SK-N-SH (cell line): Measurements from ENCODE around the gene UBAP2L. TPM values are rescaled to one million over a fixed set of nuclear protein-coding genes. Genes with fewer than 3 reads are reported as not detected.

Source experiments
- CTCF ChIA-PET: fragments of 300-600, 350-600 bp; formaldehyde crosslinking; extraction: SDS; loops from one replicate; lab custom pipeline; 2021; lab: Yijun Ruan, JAX
- POLR2A ChIA-PET: fragments of 350-600 bp; sonication (Branson Sonifier 250); formaldehyde crosslinking; extraction: SDS; loops from one replicate; lab custom pipeline; 2020; ENCODE audit warnings: antibody characterized with exemption, inconsistent platforms; lab: Yijun Ruan, JAX
- DNase-seq: peaks from one replicate; pipeline ENCODE4 v3.0.0; 2012
- H2AFZ ChIP-seq: fragments of 200-600 bp; sonication (generic); 2 replicates; pipeline ENCODE4 v1.8.1; 2016; ENCODE audit warnings: antibody characterized with exemption, mild to moderate bottlenecking, low read depth
- H3F3A ChIP-seq: fragments of 200-600 bp; sonication (generic); replicated peaks from 2 replicates; pipeline ENCODE3; 2016; ENCODE audit warnings: antibody characterized with exemption, mild to moderate bottlenecking; ENCODE audit not compliant: insufficient read depth
- H3K27ac ChIP-seq, 2 experiments: fragments of 200-500 bp in 1 of 2; fragments of 200-600 bp in 1 of 2; sonication (Bioruptor generic) in 1 of 2; sonication (generic), shearing (Covaris generic) in 1 of 2; 2 replicates each; pipeline versions ENCODE4 v1.5.1 to v1.6.1; 2014 to 2016; ENCODE audit warnings: low read depth in 2 of 2, inconsistent platforms in 1 of 2, low read length in 1 of 2, mild to moderate bottlenecking in 1 of 2, mixed read lengths in 1 of 2
- H3K27me3 ChIP-seq: fragments of 200-600 bp; sonication (generic), shearing (Covaris generic); 2 replicates; pipeline ENCODE4 v1.6.1; 2016; ENCODE audit warnings: mixed run types; ENCODE audit not compliant: insufficient read depth
- H3K36me3 ChIP-seq, 2 experiments: fragments of 200-500 bp in 1 of 2; fragments of 200-600 bp in 1 of 2; sonication (Bioruptor generic) in 1 of 2; sonication (generic) in 1 of 2; replicated peaks in 1 of 2; 2 replicates each; pipeline versions ENCODE3 to v1.5.1; 2014 to 2016; ENCODE audit warnings: low read length in 1 of 2, mild to moderate bottlenecking in 1 of 2; ENCODE audit not compliant: insufficient read depth in 2 of 2, control insufficient read depth in 1 of 2
- H3K4me1 ChIP-seq, 2 experiments: fragments of 200-500 bp in 1 of 2; fragments of 200-600 bp in 1 of 2; sonication (Bioruptor generic) in 1 of 2; sonication (generic), shearing (Covaris generic) in 1 of 2; 2 replicates each; pipeline versions ENCODE4 v1.5.1 to v1.6.1; 2014 to 2016; ENCODE audit warnings: low read depth in 1 of 2, low read length in 1 of 2, mixed run types in 1 of 2; ENCODE audit not compliant: insufficient read depth in 2 of 2, control insufficient read depth in 1 of 2
- H3K4me2 ChIP-seq: fragments of 200-600 bp; sonication (generic), shearing (Covaris generic); 2 replicates; pipeline ENCODE4 v1.6.1; 2017; ENCODE audit warnings: mixed run types
- H3K4me3 ChIP-seq, 2 experiments: fragments of 200-500 bp in 1 of 2; fragments of 200-600 bp in 1 of 2; sonication (Bioruptor generic) in 1 of 2; sonication (generic), shearing (Covaris generic) in 1 of 2; 2 replicates each; pipeline versions ENCODE4 v1.5.1 to v1.8.1; 2014 to 2016; ENCODE audit warnings: low read depth in 2 of 2, inconsistent platforms in 1 of 2, low read length in 1 of 2, mild to moderate bottlenecking in 1 of 2, mixed read lengths in 1 of 2, moderate library complexity in 1 of 2
- H3K79me2 ChIP-seq: fragments of 200-600 bp; sonication (generic); 2 replicates; pipeline ENCODE4 v1.8.1; 2017; ENCODE audit warnings: mild to moderate bottlenecking; ENCODE audit not compliant: insufficient read depth
- H3K9ac ChIP-seq: fragments of 200-600 bp; sonication (generic); 2 replicates; pipeline ENCODE4 v1.6.1; 2017; ENCODE audit warnings: mixed run types
- H3K9me2 ChIP-seq: fragments of 200-600 bp; sonication (generic); 2 replicates; pipeline ENCODE4 v1.6.1; 2017; ENCODE audit warnings: mixed run types
- H3K9me3 ChIP-seq: fragments of 200-600 bp; sonication (generic); 2 replicates; pipeline ENCODE4 v1.6.1; 2017; ENCODE audit warnings: mixed run types, mild to moderate bottlenecking, moderate library complexity
- H4K20me1 ChIP-seq: fragments of 200-600 bp; sonication (generic); 2 replicates; pipeline ENCODE4 v1.6.1; 2017; ENCODE audit warnings: mild to moderate bottlenecking, mixed run types; ENCODE audit not compliant: insufficient read depth
- CHD2 ChIP-seq: fragments of 150-350 bp; IDR thresholded peaks from 2 replicates; pipeline ENCODE4 v1.6.1; 2018; ENCODE audit warnings: low read length; ENCODE audit not compliant: partially characterized antibody
- CTCF ChIP-seq: fragments of 200-600 bp; sonication (generic); IDR thresholded peaks from 2 replicates; pipeline ENCODE4 v1.6.1; 2017; ENCODE audit warnings: antibody characterized with exemption, mild to moderate bottlenecking, moderate library complexity
- EP300 ChIP-seq, 2 experiments: IDR thresholded peaks; 2 replicates each; pipeline versions ENCODE4 v1.4.0 to v1.6.1; 2012; ENCODE audit warnings: borderline replicate concordance in 1 of 2, low read depth in 1 of 2, low read length in 1 of 2
- FOXJ3 ChIP-seq: sonication (generic); formaldehyde crosslinking; IDR thresholded peaks from 2 replicates; pipeline ENCODE4 v1.5.1; 2020; ENCODE audit warnings: mild to moderate bottlenecking, missing genetic modification reagents
- FOXM1 ChIP-seq: IDR thresholded peaks from 2 replicates; pipeline ENCODE4 v1.4.0; 2012; ENCODE audit warnings: low read depth, mild to moderate bottlenecking
- GATA2 ChIP-seq: sonication (generic); formaldehyde crosslinking; IDR thresholded peaks from 2 replicates; pipeline ENCODE4 v1.5.0; 2020; ENCODE audit warnings: mild to moderate bottlenecking, missing genetic modification reagents
- IRF3 ChIP-seq: fragments of 150-350 bp; IDR thresholded peaks from 2 replicates; pipeline ENCODE4 v1.6.1; 2016; ENCODE audit warnings: mild to moderate bottlenecking, low read depth, low read length
- JUND ChIP-seq: IDR thresholded peaks from 2 replicates; pipeline ENCODE4 v1.4.0; 2012
- MEF2A ChIP-seq: IDR thresholded peaks from 2 replicates; pipeline ENCODE4 v1.4.0; 2012; ENCODE audit warnings: low read depth, borderline replicate concordance
- NFIC ChIP-seq: IDR thresholded peaks from 2 replicates; pipeline ENCODE4 v1.4.0; 2012; ENCODE audit warnings: borderline replicate concordance
- NRF1 ChIP-seq: IDR thresholded peaks from 2 replicates; pipeline ENCODE4 v1.6.1; 2012; ENCODE audit warnings: low read depth, mild to moderate bottlenecking, low read length
- REST ChIP-seq: IDR thresholded peaks from 2 replicates; pipeline ENCODE4 v1.6.1; 2012; ENCODE audit warnings: mild to moderate bottlenecking, low read depth, low read length, moderate library complexity
- RXRA ChIP-seq: IDR thresholded peaks from 2 replicates; pipeline ENCODE4 v1.4.0; 2012; ENCODE audit warnings: low read depth, mild to moderate bottlenecking, borderline replicate concordance
- SIN3A ChIP-seq: IDR thresholded peaks from 2 replicates; pipeline ENCODE4 v1.6.1; 2012; ENCODE audit warnings: low read depth, mild to moderate bottlenecking, low read length, moderate library complexity, borderline replicate concordance
- USF2 ChIP-seq: fragments of 150-350 bp; IDR thresholded peaks from 2 replicates; pipeline ENCODE4 v1.6.1; 2017; ENCODE audit warnings: antibody characterized with exemption, low read length, low read depth, borderline replicate concordance
- ZBTB33 ChIP-seq: IDR thresholded peaks from 2 replicates; pipeline ENCODE4 v1.4.0; 2012; ENCODE audit warnings: low read depth, borderline replicate concordance
- WGBS: methylation state at CpG from one replicate; pipeline ENCODE4 v1.1.6; 2017; ENCODE audit warnings: low lambda C conversion rate; 5-methylcytosine and 5-hydroxymethylcytosine counted together
- polyA plus RNA-seq, 3 experiments: library from polyadenylated mRNA; depleted of rRNA; stranded (reverse); fragments of >200 nt; gene quantifications; 2 replicates each; pipeline ENCODE4 v1.2.3, GENCODE V29; 2012

Gene UBAP2L
- polyA plus RNA-seq, 1 of the 3 experiments (the other 2 are of a cell fraction): 161 TPM

GRCh38 chr1:154192476-154192875 lies 28.3 kb upstream of the UBAP2L start:
- Histone ChIP-seq H3K79me2 (no peaks in the 10 kb centered on the region), H2AFZ (no peak overlapping the region), H3F3A (no peaks in the 10 kb centered on the region), H3K4me1 (no peaks in the 10 kb centered on the region; a peak in 1 of 4 replicates), H3K27ac (no peak overlapping the region), H3K9ac (no peak overlapping the region), H3K9me2 (no peaks in the 10 kb centered on the region), H3K4me2 (no peak overlapping the region), H3K9me3 (no peaks in the 10 kb centered on the region), H4K20me1 (no peaks in the 10 kb centered on the region), H3K27me3 (no peaks in the 10 kb centered on the region), H3K4me3 (no peak overlapping the region), H3K36me3 (no peaks in the 10 kb centered on the region)
- 41% methylated on average over 3 of the region's 3 CpGs for WGBS
- ChIA-PET CTCF (interaction anchor here (1.3 kb wide), 1 partner anchor 79 kb away, joined by 3 read pairs; no protein-coding TSS in a partner anchor), POLR2A (interaction anchor here (1.6 kb wide), 1 partner anchor 10 kb away, joined by 4 read pairs; no protein-coding TSS in a partner anchor)
- no peak for TF ChIP-seq EP300 (IDR thresholded peaks at IDR 0.05; ENCODE audit: borderline replicate concordance in 1 of 2, low read depth in 1 of 2, low read length in 1 of 2)
- no peak for TF ChIP-seq SIN3A
- TF ChIP-seq JUND: no peak
- TF ChIP-seq FOXJ3 (CRISPR knock-in tag): no peak
- no peak for TF ChIP-seq CTCF
- TF ChIP-seq USF2: no peak
- TF ChIP-seq CHD2: no peak
- TF ChIP-seq REST: no peak
- no peak for TF ChIP-seq IRF3
- TF ChIP-seq RXRA: no peak
- no peak for TF ChIP-seq ZBTB33
- TF ChIP-seq NFIC: no peak
- TF ChIP-seq NRF1: no peak
- no peak for TF ChIP-seq GATA2 (CRISPR knock-in tag)
- TF ChIP-seq MEF2A: no peak
- TF ChIP-seq FOXM1: no peak
- DNase-seq: no peak
